Iris pigment epithelial cell (primary cell): ENCODE results near the gene SEC23A.
"Not testable (repeated sequence)": the region's sequence is repeated elsewhere in the genome, so short reads cannot be mapped to it uniquely, and the experiment has no call there.

ENCODE experiments used
- DNase-seq: peaks from one replicate; pipeline ENCODE4 v3.0.0-alpha.2; 2011; ENCODE audit warnings: low read depth

SEC23A gene

DNA sequence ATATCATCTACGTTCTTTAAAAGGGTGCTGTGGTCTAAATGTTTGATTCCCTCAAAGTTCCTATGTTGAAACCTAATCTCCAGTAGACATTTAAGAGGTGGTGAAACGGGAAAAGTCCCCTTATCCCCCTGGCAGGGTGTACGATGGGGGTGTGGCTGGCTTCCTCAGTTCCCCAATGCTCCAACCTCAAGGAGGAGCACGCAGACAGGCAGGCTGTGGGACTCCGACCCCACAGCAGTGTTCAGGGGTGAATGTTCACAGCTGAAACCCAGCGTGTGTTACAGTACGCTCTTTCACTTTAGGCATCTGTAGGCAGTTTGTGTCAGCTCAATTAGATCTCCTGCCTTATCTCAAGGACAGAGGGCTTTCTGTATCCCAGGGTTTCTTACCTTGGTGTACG lies 73.2 kb downstream of the SEC23A start:
- no peak for DNase-seq

DNA sequence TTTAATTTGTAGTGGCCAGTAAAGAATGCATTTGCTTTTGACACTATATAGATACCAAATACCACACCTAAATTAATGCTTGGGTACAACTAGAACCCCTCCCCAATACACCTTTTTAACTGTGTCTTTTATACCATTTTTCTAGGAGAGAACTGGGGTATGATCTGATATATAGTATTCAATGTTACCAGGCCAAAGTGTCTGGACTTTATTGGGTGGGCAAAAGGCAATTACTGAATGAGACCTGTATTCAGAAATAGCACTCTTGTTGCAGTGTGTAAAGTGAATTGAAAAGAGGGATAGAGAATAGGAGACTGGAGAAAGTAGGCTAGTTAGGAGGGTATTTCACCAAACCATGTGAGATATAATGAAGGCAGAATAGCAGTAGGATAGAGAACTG lies 74.4 kb downstream of the SEC23A start:
- no peak for DNase-seq

DNA sequence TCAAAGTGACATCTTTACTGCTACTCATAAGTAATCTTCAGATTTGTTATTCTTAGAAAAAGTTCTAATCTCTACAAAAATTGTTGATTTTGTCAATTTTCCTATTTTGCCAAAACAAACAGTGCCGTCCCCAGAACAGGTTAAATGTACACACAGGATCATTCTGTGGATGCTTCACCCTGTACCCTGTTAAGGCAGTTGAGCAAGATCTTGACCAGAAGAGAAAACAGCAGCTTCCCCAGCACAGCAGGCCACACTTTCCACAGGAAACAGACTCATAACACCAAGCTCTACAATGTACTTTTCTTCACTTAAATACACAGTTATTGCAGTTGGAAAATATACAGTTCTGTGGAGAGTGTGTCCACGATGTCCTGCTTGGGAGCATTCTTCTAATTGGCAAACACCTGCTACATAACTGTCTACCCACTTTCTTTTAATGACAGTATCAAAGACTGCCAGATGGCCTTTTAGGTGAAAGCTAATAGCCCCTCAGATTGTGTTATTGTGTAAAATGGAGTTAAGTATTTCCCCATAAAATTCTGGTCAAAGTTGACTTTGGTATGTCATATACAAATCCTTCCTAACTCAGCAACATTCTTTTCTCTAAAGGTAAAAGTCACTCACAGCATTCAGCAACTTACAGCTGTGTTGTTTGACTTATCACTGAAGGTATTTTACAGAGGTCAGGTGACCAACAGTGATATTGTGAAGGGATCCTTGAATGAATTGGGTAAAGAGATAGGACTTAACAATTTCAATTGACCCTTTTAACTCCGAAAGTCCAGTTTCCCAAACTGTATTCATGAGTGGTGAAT lies 77.0 kb downstream of the SEC23A start:
- peak; percentile 85 for DNase-seq

DNA sequence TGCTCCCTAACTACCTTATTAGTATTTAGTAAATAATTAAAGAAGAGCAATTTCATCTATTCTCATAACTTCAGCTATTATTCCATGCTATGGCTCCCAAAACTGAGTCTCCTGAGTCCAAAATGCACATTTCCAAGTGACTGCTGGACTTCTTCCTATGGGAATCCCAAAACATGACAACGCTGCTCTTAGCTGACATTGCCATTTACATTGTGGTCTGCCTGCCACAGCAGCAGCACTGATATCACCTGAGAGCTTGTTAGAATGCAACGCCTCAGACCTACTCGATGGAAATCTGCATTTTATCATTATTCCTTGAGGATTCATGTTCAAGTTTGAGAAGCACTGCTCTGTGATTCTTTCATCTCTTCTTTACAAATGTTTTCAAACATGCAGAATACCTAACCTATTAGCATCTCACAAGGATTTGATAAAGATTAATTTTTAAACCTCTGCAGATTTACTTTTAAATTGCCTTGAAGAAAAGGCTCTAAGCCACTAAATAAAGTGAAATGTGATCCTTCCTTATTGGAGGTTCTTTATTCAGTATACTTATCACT lies 77.7 kb downstream of the SEC23A start:
- no peak for DNase-seq

DNA sequence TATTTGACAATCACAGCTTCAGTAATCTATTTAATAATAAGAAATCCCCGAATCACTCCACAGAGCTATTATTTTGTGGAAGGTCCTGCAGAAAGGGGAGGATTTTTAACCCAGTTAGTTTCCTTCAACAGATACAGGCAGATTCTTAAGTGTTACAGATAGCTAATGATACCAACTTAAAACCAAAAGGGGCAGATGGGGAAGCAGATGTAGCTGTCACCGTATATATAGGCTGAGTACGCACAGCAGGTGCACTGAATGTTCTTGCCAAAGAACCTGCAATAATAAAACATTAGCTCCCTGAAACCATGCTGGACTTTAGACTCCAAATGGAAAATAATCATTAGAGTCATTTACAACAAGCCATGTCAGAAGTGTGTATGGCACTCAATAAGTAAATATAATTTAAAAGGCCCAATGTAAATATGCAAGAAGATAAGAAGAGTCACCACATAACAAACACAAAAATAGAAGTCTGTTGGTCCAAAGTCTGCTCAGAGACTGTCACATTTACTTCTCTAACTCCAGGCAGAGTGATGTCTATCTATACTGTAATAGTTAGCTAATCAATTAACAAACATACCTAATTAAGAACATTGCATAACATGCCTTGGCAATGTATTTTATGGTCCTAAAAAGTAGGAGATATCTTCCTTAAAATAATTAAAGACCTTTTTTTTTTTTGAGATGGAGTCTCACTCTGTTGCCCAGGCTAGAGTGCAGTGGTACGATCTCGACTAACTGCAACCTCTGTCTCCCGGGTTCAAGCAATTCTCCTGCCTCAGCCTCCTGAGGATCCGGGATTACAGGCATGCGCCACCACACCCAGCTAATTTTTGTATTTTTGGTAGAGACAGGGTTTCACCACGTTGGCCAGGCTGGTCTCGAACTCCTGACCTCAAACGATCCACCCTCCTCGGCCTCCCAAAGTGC lies 78.8 kb downstream of the SEC23A start:
- DNase-seq, result no peak

DNA sequence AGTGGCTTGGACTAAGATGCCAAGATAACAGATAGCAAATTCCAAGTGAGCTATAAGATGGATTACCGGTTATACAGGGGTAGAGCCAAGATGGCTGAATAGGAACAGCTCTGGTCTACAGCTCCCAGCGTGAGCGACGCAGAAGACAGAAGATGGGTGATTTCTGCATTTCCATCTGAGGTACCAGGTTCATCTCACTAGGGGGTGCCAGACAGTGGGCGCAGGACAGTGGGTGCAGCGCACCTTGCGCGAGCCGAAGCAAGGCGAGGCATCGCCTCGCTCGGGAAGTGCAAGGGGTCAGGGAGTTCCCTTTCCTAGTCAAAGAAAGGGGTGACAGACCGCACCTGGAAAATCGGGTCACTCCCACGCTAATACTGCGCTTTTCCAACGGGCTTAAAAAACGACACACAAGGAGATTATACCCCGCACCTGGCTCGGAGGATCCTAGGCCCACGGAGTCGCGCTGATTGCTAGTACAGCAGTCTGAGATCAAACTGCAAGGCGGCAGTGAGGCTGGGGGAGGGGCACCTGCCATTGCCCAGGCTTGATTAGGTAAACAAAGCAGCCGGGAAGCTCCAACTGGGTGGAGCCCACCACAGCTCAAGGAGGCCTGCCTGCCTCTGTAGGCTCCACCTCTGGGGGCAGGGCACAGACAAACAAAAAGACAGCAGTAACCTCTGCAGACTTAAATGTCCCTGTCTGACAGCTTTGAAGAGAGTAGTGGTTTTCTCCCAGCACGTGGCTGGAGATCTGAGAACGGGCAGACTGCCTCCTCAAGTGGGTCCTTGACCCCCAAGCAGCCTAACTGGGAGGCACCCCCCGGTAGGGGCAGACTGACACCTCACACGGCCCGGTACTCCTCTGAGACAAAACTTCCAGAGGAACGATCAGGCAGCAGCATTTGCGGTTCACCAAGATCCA lies 85.7 kb downstream of the SEC23A start:
- not testable (repeated sequence) for DNase-seq

DNA sequence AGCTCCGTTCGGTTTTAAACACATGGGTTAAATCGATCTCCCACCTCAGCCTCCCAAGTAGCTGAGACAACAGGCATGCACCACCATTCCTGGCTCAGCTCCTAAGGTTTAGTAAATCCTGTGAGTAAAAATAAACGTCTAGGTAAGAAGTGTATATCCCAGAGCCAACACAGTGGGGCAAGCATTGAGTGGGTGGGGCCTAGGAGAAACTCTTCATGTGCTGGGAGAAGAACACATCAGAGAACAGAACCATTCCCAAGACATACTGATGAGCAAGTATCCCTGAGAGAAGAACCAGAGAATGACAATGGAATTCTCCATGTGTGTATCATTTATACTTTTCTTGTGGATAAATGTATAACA lies 86.3 kb downstream of the SEC23A start:
- DNase-seq, result no peak

DNA sequence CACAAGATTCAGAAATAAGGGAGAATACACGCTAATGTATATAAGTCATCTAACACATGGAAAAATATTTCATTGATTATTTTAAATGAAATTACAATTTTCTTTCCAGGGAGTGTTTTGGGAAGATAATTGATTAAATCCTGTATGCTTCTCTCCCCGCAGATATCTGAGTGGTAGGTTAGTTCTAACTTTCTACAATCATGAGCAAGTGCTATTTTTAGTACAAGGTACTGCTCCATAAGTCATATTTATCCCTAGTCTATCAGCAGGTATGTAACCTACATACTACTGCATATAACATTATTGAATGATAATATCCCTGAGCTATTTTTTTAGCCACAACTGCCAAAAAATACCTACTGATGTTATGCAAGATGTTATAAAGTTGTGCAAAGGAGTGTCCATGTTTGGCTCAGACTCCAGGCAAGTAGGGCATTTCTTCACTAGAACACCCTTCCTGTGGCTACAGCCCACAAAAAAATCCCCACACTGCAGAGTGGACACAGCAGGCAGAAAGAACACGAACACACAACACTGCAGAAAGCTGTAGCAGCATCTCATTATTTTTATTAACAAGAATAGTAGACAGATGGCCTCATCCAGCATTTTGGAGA lies 87.0 kb downstream of the SEC23A start:
- DNase-seq, result peak; percentile 77

DNA sequence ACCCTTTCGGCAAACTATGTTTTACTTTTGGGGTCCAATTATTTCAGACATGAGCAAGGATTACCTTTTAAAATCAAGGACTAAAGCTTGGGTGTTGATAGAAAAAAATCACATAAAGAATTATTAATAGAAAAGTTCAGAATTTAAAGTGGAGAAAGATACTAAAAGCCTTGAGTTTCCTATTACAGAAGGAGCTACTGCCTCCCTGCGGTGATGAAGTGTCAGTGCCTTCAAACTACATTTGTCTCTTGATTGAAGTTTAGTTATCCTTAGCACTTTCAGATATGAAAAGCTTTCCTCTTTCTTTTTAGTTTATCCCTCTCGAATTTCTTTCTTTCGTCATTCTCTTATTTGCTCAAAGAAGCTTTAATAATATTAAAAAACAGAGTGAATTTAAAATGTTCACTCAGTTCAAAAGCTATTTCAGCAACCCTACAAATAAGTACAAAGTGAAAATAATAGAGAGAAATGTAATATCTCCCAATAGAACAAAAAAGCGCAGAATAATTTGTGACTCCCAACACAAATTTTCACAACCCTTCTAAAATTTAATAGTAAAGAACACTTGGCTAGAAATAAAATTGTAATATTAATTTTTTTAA lies 87.6 kb downstream of the SEC23A start:
- DNase-seq, result peak; percentile 71

DNA sequence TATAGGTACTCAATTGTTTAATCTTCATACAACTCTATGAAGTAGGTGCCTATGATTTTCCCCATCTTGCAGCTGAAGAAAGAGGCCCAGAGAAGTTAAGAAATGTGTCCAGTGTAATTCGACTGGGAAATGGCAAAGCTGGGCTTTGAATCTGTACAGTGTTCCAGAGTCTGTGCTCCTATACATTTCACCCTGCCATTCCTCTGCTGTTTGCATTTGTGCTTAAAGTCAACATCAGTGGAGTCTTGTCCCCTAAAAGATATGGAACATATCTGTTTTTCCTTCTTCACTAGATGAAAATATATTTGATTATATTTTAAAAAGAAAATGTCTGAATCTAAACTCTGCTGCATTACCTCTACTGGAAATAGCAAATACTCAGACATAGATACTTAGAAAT lies 88.6 kb downstream of the SEC23A start:
- DNase-seq, result no peak

DNA sequence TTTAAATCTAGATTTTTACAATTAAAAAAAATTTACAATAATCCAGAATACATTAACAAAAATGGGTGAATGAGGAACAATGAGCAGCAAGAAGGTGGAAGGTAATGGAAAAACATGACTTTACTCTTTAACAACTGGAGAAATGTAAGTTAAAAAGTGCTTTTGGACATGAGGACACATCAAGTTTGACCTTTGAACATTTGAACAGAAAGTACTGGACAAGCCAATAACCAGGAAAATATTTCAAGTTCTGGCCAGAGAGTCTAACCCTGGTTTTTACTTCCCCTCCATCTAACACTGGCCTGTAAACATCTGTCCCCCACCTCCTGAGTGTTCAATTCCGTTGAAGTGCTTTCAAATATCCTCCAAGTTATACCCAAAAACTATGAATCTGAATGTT lies 94.1 kb downstream of the SEC23A start:
- not testable (repeated sequence) for DNase-seq

DNA sequence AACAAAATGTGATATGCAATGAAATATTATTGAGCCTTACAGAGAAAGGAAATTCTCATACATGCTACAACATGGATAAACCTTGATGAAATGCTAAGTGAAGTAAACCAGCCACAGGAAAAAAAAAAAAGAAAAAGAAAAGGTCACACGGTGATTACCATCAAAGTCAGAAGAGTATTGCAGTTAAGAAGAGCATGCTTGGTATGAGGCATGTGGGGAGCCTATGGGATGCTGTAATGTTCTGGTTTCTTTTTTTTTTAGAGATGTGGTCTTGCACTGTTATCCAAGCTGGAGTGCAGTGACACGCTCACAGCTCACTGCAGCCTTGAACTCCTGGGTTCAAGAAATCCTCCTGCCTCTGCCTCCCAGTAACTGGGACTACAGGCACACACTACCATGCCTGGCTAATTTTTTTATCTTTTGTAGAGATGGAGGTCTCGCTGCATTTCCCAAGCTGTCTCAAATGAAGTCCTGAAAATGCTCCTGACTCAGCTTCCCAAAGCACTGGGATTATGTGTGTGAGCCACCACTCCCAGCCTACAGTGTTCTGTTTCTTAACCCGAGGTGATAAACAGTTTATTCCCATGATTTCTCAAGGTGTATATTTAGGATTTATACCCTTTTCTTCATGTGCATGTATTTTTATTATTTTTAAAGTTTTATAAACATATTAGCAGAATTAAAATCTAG lies 96.2 kb downstream of the SEC23A start:
- DNase-seq, result peak; percentile 60

DNA sequence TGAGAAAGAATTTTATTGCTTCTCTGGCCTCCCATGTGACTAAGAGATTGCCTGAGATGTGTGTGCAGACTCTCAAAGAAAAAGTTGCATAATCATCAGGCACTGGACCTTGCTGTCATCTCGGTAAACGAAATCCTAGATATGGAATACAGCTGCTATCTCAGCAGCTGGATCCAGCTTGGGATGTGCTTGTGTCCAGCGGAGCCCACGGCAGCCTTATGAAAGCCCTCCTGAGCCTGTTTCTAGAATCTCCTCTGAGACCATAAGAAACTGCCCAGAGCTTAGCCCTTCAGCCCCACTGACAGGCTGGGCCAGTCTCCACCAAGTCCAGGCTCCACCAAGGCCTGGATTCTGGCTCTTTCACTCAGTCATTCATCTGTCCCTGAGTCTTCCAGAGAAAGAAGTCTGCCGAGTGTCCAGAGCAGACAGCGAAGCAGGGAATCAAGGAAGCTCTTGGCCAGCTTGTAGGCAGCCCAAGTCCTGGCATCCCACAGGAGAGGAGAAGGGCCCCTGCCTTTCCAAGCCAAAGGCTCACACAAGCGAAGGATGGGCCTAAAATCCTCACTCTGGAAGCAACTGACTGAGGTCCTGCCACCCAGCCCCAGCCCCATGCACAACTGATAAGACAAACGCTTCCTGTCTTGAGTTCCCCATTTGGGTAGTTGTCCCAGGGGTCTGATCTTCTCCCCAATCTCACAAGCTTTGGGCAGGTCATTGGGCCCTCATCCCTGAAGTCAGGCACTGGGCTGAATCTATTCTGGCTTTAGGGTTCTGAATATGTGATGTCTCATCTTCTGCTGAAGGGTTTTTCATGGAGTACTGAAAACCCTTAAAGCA lies 97.8 kb downstream of the SEC23A start:
- DNase-seq, result peak; percentile 22

DNA sequence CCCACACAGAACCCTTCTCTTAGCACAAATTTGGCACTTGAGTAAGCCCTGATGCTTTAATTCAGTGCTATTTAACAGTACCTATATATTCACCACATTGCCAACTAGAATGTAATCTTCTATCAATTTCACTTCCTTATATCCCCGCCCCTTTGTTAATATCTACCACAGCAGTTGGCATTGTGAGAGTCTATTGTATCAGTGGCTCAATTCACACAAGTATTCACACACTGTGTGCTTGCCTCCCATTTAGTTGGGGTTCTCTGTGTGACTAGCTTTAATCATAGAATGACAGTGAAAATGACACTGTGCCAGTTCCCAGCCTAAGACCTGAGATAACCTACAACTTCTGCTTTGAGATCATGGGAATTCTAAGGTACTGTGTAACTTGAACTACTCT lies 103.1 kb downstream of the SEC23A start:
- no peak for DNase-seq

DNA sequence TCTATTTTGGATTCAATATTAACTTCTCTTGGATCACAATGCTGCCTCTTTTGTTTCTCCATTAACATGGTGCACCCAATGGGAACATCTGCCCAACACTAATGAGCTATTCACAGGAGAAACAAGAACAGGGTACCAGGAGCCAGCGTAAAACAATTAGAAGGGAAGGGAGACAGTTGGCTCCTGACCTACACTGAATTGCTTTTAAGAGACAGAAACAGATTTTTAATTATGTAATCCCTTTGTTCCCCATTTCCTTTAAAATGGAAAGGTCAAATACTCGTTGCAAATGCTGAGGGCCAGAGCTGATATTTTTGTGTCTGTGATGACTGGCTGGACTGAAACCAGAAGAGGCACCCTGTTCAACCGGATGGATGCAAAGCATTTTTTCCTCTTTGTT lies 108.3 kb downstream of the SEC23A start:
- no peak for DNase-seq

DNA sequence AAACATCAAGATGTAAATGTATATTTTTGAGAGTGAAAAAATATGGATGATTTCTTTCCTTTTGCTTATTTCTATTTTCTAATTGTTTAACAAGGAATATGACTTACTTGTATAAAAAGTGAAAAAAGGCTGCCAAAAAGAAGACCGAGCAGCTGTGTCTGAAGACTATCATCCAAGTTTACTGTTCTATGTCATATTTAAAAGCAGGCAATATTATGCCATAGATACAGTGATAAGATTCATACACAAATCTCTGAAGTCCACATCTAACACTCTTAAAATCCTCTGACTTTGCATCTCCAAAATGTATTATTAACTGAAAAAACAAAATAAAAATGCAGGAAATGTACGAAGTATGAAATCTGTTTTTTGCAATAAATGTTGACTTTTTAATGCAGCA lies 109.1 kb downstream of the SEC23A start:
- DNase-seq, result no peak

DNA sequence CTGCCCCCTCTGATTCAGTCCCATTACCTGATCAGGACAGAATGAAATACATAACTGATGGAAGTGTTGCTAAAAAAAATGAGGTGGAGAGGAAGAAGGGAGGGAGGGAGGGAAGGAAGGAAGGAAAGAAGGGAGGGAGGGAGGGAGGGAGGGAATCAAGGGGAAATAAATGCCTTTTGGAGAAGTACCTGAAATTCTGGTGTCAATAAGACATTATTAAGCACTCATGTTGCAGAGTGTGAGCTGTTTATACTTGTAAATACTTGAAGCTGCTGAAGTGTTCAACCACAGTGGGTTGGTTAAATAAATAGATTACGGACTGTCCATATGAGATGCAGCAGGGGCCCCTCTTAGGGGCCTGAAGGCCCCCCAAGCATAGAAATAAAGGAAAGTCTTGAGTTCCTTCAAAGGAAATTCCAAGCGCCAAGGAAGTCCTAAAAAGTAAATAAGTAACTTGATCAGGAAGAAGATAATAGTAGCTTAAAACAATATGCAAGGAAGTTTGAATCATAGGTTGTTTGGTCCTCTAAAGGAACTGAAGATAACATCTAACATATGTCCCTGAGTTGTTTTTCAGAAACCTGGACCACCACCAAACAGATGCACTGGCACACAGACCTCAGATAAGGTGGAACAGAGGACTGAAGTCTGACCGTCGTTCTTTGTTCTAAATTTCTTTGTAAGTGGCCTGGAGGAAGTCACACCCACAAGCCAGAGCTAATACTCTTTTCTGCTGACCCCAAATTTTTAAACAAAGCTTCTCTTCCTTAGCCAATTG lies 110.8 kb downstream of the SEC23A start:
- no peak for DNase-seq

DNA sequence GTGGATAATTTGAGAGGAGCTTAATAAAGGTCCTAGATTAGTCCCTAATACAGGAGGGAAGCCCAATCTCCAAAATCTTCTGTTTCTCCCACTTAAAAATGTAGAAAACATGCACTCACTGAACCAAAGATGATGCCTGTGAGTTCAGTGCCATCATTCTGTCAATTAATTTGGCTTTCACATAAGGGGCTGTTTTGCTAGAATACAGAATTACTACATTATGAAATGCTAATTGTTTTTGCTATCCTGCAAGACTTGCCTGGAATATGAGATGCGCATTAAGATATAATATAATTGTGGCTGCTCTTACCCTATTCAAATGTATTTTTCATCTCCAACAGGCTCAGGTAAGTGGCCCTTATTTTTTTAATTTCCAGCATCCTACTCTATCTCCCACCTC lies 111.7 kb downstream of the SEC23A start:
- DNase-seq, result no peak
